Neural cell (in vitro differentiated cells): Measurements from ENCODE around the gene OR1F1.

Source experiments
- CTCF ChIP-seq: fragments of 450-650 bp; IDR thresholded peaks from 2 replicates; pipeline ENCODE4 v1.5.1; 2014; ENCODE audit warnings: antibody characterized with exemption, mild to moderate bottlenecking, moderate library complexity; ENCODE audit not compliant: poor library complexity, severe bottlenecking
- EP300 ChIP-seq: fragments of 450-650 bp; conservative IDR thresholded peaks from 2 replicates; pipeline ENCODE4 v1.6.1; 2014; ENCODE audit warnings: antibody characterized with exemption, mild to moderate bottlenecking, moderate library complexity; ENCODE audit not compliant: poor library complexity, severe bottlenecking
- POLR2AphosphoS5 ChIP-seq: IDR thresholded peaks from 2 replicates; pipeline ENCODE4 v1.6.1; 2012
- RAD21 ChIP-seq: fragments of 450-650 bp; conservative IDR thresholded peaks from 2 replicates; pipeline ENCODE4 v1.6.1; 2014; ENCODE audit warnings: antibody characterized with exemption, mild to moderate bottlenecking, moderate library complexity
- TAF1 ChIP-seq: IDR thresholded peaks from 2 replicates; pipeline ENCODE4 v1.6.1; 2012; ENCODE audit warnings: low read depth

DNA sequence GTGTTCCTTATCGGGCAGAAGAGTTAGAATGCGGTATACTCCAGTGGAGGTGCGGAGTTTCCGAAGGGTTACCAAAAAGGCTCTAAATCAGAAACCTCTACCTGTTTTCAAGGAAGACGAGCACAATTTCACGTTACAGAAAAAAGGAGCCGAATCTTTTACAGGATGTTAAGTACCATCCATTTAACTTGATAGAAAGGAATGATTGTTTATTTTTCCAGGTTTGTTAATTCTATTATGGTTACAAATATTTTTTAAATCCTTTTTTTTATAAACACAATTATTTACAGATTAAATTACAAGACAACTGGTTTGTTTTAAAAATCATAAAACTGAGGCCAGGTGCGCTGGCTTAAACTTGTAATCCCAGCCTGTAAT lies 35.0 kb upstream of the OR1F1 start:
- TF ChIP-seq EP300 (no peak), CTCF (no peak), RAD21 (no peak), POLR2AphosphoS5 (no peak), TAF1 (no peak)
